NT2/D1 (cell line): Measurements from ENCODE around the gene TSPEAR.

ENCODE experiments used
- SUZ12 ChIP-seq: IDR thresholded peaks from 2 replicates; pipeline ENCODE4 v1.6.1; 2011; ENCODE audit not compliant: insufficient read length, insufficient read depth; ENCODE audit errors: extremely low read depth
- ZNF274 ChIP-seq: IDR thresholded peaks from 2 replicates; pipeline ENCODE4 v1.6.1; 2011; ENCODE audit warnings: mild to moderate bottlenecking, low read depth, low read length

GRCh38 chr21:44571296-44571695, 140.1 kb downstream of the TSPEAR start:
- no peak for TF ChIP-seq SUZ12
- TF ChIP-seq ZNF274, result no peak
